ENCODE results near the gene LPCAT1. TPM values are rescaled to one million over a fixed set of nuclear protein-coding genes. Genes with fewer than 3 reads are reported as not detected.
"Not testable (repeated sequence)": the region's sequence is repeated elsewhere in the genome, so short reads cannot be mapped to it uniquely, and the experiment has no call there.

Gene LPCAT1
- total RNA-seq, 2 donors from 2014 or later = 90.0 to 179 TPM

DNA sequence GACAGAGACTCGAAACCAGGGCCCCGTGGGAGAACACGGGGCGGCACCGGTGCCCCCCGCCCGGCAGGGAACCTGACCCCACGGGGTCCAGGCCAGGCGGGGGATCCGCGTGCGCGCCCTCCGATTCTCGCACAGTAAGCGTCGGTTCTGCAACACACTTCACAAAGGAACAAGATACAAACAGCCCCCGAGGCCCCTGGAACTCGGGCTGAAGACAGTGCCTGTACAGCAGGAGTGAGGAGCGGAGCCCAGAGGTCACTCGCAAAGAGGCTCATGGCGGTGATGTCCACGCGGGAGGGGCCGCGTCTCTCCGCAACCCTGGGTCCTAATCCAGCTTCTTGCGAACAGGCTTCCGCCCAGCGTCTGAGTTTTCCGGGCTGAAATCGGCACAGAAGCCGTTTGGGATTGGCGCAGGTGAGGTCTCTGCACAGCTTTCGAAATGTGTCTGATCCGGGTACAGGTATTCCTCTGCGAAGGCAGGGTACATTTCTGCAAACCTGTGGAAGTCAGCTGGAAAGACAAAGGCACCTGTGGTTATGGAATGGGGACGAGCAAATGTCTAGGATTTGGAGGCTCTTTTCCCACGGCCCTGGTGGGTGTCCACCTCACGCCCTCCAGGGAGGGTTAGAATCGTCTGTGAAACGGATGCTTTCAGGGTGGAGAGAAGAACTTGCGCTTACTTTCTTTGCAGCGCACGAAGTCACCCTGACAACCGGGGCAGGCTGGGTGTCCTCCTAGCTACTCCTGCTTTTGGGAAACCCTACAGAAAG, 60.2 kb downstream of the LPCAT1 start:
- no peak for ATAC-seq
- DNase-seq (ENCODE audit: low spot score) = no peak
- Mint-ChIP-seq H3K4me3 (no peak overlapping the region), H3K27me3 (no peaks in the 10 kb centered on the region), H3K27ac (no peak overlapping the region), H3K9me3 (peaks cover 12% of the 10 kb centered on the region), H3K36me3 (peaks cover 26% of the 10 kb centered on the region), H3K4me1 (ENCODE audit: low read depth in 2 of 2) (peaks cover 12 to 21% of the 10 kb centered on the region in 2 donors)

- H3K4me3 Mint-ChIP-seq = no peak overlapping the region
- no peaks in the 10 kb centered on the region for H3K27me3 Mint-ChIP-seq
- no peak for ATAC-seq
- H3K4me1 Mint-ChIP-seq (ENCODE audit: low read depth in 2 of 2) = peaks cover 12 to 19% of the 10 kb centered on the region in 2 donors
- no peak for DNase-seq (ENCODE audit: low spot score)
- H3K9me3 Mint-ChIP-seq = peaks cover 12% of the 10 kb centered on the region
- no peak overlapping the region for H3K27ac Mint-ChIP-seq
- H3K36me3 Mint-ChIP-seq = peaks cover 31% of the 10 kb centered on the region
These were observed 61.4 kb downstream of the LPCAT1 start for GRCh38 chr5:1462358-1462757.

- no peak overlapping the region for H3K4me3 Mint-ChIP-seq
- ATAC-seq = no peak
- no peak overlapping the region for H3K27ac Mint-ChIP-seq
- no peaks in the 10 kb centered on the region for H3K27me3 Mint-ChIP-seq
- H3K9me3 Mint-ChIP-seq = peaks cover 17% of the 10 kb centered on the region
- H3K4me1 Mint-ChIP-seq (ENCODE audit: low read depth in 2 of 2) = peaks cover 12 to 22% of the 10 kb centered on the region in 2 donors
- DNase-seq (ENCODE audit: low spot score) = no peak
- peaks cover 38% of the 10 kb centered on the region for H3K36me3 Mint-ChIP-seq
These were observed 62.4 kb downstream of the LPCAT1 start for GRCh38 chr5:1461396-1461795.

- no peaks in the 10 kb centered on the region for H3K27me3 Mint-ChIP-seq
- ATAC-seq (no peak), DNase-seq (ENCODE audit: low spot score) (no peak)
- H3K4me1 Mint-ChIP-seq (ENCODE audit: low read depth in 2 of 2) = peaks cover 8 to 18% of the 10 kb centered on the region in 2 donors
- H3K4me3 Mint-ChIP-seq = no peak overlapping the region
- H3K27ac Mint-ChIP-seq = no peak overlapping the region
- H3K36me3 Mint-ChIP-seq = peaks cover 37% of the 10 kb centered on the region
- peaks cover 14% of the 10 kb centered on the region for H3K9me3 Mint-ChIP-seq
These were observed 63.6 kb downstream of the LPCAT1 start for GRCh38 chr5:1460054-1460682.

DNA sequence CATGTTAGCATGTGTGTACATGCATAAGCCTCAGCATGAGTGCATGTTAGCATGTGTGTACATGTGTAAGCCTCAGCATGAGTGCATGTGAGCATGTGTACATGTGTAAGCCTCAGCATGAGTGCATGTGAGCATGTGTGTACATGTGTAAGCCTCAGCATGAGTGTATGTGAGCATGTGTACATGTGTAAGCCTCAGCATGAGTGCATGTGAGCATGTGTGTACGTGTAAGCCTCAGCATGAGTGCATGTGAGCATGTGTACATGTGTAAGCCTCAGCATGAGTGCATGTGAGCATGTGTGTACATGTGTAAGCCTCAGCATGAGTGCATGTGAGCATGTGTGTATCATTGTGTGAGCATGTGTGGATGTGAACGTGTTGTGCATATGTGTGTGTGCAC, 64.3 kb downstream of the LPCAT1 start:
- not testable (repeated sequence) for H3K9me3 Mint-ChIP-seq; ATAC-seq; H3K27me3 Mint-ChIP-seq; H3K4me3 Mint-ChIP-seq; H3K27ac Mint-ChIP-seq; DNase-seq (ENCODE audit: low spot score)
- H3K36me3 Mint-ChIP-seq = peaks cover 30% of the 10 kb centered on the region
- H3K4me1 Mint-ChIP-seq (ENCODE audit: low read depth in 2 of 2) = peaks cover 3 to 11% of the 10 kb centered on the region in 2 donors

- not testable (repeated sequence) for DNase-seq (ENCODE audit: low spot score)
These were observed 67.5 kb downstream of the LPCAT1 start for GRCh38 chr5:1456110-1456881.

DNA sequence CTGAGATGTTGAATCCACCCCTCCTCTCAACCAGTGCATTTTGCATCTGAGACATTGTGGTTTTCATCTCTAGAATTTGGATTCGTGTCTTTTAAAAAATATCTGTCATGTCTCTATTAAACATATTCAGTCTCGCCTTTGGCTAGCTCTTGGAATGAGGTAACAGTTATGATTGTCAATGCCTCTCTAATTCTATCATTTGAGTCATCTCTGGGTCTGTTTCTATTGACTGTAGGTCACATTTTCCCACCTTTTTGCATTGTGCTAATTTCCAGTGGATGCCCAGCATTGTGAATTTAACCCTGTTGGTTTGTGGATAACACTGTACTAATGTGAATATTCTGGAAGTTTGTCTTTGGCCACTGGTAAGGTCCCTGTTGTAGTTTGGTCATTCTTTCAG, 70.1 kb downstream of the LPCAT1 start:
- Mint-ChIP-seq H3K27ac (no peak overlapping the region), H3K27me3 (peaks cover 0 to 3% of the 10 kb centered on the region in 2 donors), H3K36me3 (peaks cover 34% of the 10 kb centered on the region), H3K4me3 (no peak overlapping the region), H3K4me1 (ENCODE audit: low read depth in 2 of 2) (peaks cover 7 to 15% of the 10 kb centered on the region in 2 donors), H3K9me3 (peaks cover 10% of the 10 kb centered on the region)
- DNase-seq (ENCODE audit: low spot score) (no peak), ATAC-seq (no peak)

More at GRCh38 chr5:1456110-1456881, 67.5 kb downstream of the LPCAT1 start:
- ATAC-seq; H3K4me3 Mint-ChIP-seq; H3K4me1 Mint-ChIP-seq (ENCODE audit: low read depth in 2 of 2); H3K27me3 Mint-ChIP-seq; H3K27ac Mint-ChIP-seq: not testable (repeated sequence)
- Mint-ChIP-seq H3K36me3 (peaks cover 43% of the 10 kb centered on the region), H3K9me3 (peaks cover 10% of the 10 kb centered on the region)

- Mint-ChIP-seq H3K27me3 (peaks cover 9 to 12% of the 10 kb centered on the region in 2 donors), H3K9me3 (peaks cover 5% of the 10 kb centered on the region), H3K27ac (no peak overlapping the region), H3K4me3 (peak overlapping the region; percentile 39), H3K36me3 (peaks cover 14% of the 10 kb centered on the region), H3K4me1 (ENCODE audit: low read depth in 2 of 2) (peaks cover 9 to 23% of the 10 kb centered on the region in 2 donors)
- ATAC-seq (no peak), DNase-seq (ENCODE audit: low spot score) (no peak)
These were observed 74.6 kb downstream of the LPCAT1 start for GRCh38 chr5:1449081-1449630.

DNA sequence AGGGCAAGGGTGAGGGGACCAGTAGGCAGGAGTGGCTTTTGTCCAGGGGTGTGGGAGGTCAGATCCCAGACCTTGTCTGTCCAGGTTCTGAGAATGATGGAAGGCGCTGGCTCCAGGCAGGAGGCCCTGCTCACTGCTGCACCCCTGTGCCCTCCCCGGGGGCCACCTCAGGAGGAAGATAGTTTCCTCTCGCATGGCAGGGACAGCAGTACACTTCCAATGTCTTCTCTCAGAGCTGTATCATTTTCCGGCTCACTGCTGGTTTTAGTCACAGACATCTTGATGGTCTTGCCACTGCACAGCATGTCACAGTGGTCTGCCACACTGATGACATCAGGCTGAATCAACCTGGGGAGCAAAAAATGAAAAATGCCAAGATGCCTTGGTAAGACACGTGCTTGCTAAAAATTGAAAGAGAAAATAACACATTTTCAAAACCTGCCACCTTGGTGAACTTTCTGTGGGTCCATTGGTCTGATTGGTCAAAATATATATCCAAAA, 75.2 kb downstream of the LPCAT1 start:
- H3K27ac Mint-ChIP-seq = no peak overlapping the region
- H3K4me3 Mint-ChIP-seq = peak overlapping the region; percentile 39

DNA sequence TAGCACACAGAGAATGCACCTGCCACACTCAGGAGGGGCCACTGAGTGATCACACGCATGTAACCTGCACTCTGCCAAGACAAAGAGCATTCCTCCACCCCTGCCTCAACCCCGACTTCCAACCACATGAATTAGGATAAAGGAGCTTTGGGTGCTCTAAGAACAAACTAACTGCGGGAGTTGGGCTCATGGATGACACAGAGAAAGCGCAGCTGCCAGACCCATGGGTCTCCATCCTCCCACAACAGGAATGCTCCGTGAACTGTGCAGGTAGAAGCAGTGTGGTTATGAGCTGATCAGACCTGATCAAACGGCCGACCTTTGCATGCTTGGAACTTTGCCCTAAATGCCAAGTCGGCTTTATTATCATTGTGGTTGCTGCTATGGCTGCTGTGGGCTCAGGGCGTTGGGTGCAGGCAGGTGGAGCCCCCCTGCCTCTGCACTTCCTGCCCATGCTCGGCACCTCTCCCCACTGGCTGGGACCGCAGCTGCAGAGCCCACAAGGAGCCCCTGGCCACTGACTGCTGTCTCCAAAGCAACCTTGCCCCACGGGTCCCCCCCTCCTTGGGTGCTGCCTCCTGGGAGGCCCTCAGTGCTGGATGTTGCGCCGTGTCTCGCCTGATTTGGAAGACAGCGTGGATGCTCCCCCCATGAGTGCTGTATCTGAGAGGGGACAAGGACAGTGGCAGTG, 75.9 kb downstream of the LPCAT1 start:
- peaks cover under 1% of the 10 kb centered on the region for H3K36me3 Mint-ChIP-seq
- no peaks in the 10 kb centered on the region for H3K9me3 Mint-ChIP-seq
- no peak overlapping the region for H3K27ac Mint-ChIP-seq
- H3K27me3 Mint-ChIP-seq = peaks cover 20 to 23% of the 10 kb centered on the region in 2 donors
- peak in 1 of 2 donors; percentile 41 for ATAC-seq
- no peak overlapping the region for H3K4me3 Mint-ChIP-seq
- no peak for DNase-seq (ENCODE audit: low spot score)
- H3K4me1 Mint-ChIP-seq (ENCODE audit: low read depth in 2 of 2) = peaks cover 9 to 25% of the 10 kb centered on the region in 2 donors

More for the DNA sequence above, 75.2 kb downstream of the LPCAT1 start:
- peaks cover 2% of the 10 kb centered on the region for H3K9me3 Mint-ChIP-seq
- peaks cover 9 to 25% of the 10 kb centered on the region in 2 donors for H3K4me1 Mint-ChIP-seq (ENCODE audit: low read depth in 2 of 2)
- peaks cover 8% of the 10 kb centered on the region for H3K36me3 Mint-ChIP-seq
- no peak for DNase-seq (ENCODE audit: low spot score)
- peaks cover 15 to 16% of the 10 kb centered on the region in 2 donors for H3K27me3 Mint-ChIP-seq
- peak; percentile 43 to 81 for ATAC-seq

DNA sequence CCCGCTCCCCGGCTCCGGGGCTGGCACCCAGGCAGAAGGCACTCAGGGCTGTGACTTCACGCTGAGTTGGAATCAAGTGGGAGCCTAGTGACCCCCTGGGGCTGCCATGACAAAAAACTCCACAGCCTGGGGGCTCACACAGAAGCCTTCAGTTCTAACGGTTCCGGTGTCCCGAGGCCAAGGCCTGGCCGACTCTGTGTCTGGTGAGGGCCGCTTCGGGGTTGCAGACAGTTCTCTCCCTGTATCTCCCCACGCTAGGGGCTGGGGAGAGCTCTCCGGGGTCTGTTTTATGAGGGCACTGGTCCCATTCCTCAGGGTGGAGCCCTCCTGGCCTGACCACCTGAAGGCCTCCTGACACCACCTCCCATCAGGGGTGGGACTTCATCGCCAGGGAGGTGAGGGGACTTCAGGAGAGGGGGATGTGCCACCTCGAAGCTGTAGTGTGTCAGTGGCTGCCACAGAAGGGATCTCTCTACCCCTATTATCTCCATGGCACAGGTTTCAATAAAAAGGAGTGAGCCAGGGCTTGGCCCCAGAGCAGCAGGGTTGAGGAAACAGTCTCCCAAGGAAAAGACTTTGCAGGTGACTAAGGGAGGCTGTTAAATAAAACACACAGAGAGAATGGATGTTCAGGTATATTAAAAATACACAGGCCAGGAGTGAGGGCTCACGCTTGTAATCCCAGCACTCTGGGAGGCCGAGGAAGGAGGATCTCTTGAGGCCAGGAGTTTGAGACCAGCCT, 77.0 kb downstream of the LPCAT1 start:
- ATAC-seq = no peak

More for the DNA sequence above, 77.0 kb downstream of the LPCAT1 start:
- H3K36me3 Mint-ChIP-seq = no peaks in the 10 kb centered on the region
- peaks cover 20 to 27% of the 10 kb centered on the region in 2 donors for H3K27me3 Mint-ChIP-seq
- no peak overlapping the region for H3K4me3 Mint-ChIP-seq
- H3K4me1 Mint-ChIP-seq (ENCODE audit: low read depth in 2 of 2) = peaks cover 9 to 25% of the 10 kb centered on the region in 2 donors
- no peak overlapping the region for H3K27ac Mint-ChIP-seq
- DNase-seq (ENCODE audit: low spot score) = no peak
- H3K9me3 Mint-ChIP-seq = no peaks in the 10 kb centered on the region
